A549 treated with AZD9567 at 1 μM for 4 hours (cell line): ENCODE data around the gene NUDT17. TPM values are rescaled to one million over a fixed set of nuclear protein-coding genes. Genes with fewer than 3 reads are reported as not detected.

Experiments
- total RNA-seq: library from RNA; stranded (reverse); fragments of 200-300 nt; extraction: Qiagen RNA extraction; gene quantifications from 5 replicates; pipeline ENCODE4 v1.2.3, GENCODE V29; 2022; ENCODE audit not compliant: insufficient read depth

Gene NUDT17, protein sequence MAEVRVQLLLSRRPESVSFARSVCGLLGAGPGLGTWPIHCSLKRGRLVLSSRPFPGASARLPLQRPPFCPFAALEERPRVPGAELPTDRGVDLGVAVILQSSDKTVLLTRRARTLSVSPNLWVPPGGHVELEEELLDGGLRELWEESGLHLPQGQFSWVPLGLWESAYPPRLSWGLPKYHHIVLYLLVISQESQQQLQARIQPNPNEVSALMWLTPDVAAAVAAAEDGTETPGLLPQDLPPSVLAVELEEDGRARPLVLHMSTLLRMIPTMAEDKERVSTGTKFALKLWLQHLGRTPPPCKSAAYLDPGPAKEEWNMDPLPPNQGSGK
- 5.1 to 6.4 TPM (median 5.9 TPM) in 5 replicates for total RNA-seq

DNA sequence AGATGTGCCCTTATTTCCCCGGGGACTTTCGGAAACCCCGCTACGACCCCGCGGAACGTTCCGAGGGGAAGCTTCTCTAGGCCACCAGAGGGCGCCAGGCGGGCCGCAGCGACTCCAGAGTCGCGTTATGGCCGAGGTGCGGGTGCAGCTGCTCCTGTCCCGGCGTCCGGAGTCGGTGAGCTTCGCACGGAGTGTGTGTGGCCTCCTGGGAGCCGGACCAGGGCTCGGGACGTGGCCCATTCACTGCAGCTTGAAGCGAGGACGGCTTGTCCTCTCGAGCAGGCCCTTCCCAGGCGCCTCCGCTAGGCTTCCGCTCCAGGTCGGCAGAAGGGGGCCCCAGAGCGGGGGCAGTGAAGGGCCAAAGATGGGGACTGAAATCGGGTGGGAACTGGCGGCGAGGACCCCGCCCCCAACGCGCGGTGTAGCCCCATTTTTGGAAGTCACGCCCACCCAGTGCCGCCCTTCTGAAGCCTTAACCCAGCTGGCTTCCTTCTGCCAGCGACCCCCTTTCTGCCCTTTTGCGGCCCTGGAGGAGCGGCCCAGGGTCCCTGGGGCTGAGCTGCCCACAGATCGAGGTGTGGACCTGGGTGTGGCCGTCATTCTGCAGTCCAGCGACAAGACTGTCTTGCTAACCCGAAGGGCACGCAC is at the start of gene NUDT17:
NUDT17 (plus strand) TSS at position 117 of the 648 bp plus-strand sequence; CDS start at position 128, 11 bp downstream.

DNA sequence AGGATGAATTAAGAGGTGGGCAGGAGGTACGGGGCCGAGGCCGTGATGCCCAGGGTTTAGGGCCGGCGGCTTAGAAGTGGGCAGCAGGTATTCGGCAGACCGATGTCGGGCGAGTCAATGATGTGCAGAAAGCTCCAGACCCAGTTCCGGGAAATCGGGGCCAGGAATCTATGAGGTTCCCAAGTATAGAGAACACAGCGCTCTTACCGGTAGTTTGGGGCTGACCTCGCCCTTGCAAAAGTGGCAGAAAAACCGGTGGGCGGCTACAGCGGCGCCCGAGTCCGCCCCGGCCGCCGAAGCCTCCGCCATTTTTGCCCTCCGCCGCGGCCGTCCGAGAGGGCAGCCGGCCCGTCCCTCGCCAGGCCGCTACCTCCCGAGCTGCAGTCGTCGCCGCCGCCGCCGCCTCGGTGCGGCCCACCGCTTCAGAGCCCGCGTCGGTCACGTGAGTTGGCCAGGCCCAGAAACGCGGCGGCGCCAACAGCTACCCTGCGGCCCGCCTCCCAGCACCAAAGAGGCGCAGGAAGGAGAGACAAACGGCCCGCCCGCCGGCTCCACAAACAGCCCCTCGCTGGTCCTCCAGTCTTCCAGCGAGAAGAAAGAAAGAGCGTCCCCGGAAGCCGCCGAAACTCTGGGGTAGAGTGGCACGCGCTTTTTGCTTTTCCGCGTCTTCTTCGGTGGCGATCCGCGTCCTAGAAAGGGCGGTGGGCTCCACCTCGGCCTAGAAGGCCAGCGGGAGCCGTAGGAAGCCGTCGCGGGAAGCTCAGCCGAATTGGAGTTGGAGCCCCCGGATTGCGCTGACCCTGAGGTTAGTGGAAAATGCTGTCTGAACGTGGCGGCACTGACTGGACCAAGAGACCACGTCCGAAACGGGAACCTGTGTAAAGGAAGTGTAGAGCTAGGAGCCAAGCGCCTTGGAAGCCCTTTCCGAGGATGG is 21.6 kb upstream of the NUDT17 start, which contains the start of the genes POLR3C and RNF115:
POLR3C (plus strand) TSS at position 636 of the 934 bp plus-strand sequence. CDS start 1,577 bp downstream, outside the sequence.
RNF115 (minus strand) TSS at position 531 of the 934 bp plus-strand sequence; CDS start at position 309, 222 bp downstream.

DNA sequence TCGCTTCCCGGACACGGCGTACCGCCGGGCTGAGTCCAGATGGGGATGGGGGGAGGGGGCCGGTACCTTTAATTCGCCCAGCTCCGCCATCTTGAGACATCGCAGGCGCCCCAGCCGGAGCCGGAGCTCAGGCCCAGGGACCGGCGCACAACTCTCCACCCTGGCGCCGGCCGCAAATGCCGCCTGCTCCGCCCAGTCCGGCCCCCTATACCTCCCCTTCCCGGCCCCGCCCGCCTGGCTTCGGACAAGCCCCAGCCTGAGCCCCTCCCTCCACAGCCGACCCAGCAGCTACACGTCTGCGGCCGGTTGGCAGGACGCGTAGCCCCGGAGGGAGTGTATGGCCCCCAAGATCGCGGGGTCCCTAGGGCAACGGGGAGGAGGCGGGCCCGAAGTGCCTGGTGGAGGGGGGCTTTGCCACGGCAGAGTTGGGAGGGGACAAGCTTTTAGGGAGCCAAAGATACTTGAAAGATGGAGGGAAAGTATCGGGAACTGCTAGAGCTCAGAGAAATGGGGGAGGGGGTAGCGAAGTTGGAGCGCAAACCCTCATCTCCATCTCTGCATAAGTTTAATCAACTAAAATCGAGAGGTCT is 13.6 kb downstream of the NUDT17 start, which contains the start of gene PIAS3:
PIAS3 (minus strand) TSS at position 181 of the 590 bp plus-strand sequence; CDS start at position 90, 91 bp downstream.

DNA sequence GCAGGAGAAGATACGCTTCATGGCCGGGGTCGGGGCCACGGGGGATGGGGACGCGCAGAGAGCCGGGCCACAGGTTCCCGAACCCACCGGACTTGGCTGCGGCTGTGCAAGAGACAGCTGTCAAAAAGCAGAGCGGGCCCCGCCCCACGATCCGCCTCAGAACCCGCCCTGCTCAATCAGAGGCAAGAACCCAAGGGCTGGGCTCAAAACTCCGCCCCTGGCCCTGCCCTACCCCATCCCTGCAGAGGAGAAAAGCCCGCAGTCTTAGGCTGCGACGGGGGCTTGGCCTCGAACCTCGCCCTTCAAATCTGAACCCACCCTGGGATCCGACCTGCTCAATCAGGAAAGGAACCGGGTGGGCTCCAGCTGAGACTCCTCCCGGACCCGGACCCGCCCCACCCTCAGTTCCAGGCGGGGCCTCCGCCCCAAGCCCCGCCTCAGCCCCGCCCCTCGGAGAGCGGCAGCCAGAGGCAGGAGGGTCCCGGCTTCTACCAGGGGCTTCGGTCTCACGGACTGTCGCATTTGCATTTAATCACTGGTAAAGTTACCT is 40.4 kb downstream of the NUDT17 start, which contains the start of gene ANKRD35:
ANKRD35 (minus strand) TSS at position 129 of the 550 bp plus-strand sequence; CDS start at position 21, 108 bp downstream.

Other genes starting within 250 kb of the NUDT17 start
- gene GPR89A, start 237.6 kb upstream of the NUDT17 start, total RNA-seq = 13.6 to 23.7 TPM (median 15.6 TPM) in 5 replicates
- gene PDZK1, start 138.3 kb upstream of the NUDT17 start, total RNA-seq = 0.57 to 0.85 TPM (median 0.74 TPM) in 4 of 5 replicates, not detected in the other
- gene CD160, start 126.1 kb upstream of the NUDT17 start, total RNA-seq = not detected in 5 replicates
- gene RNF115, start 21.5 kb upstream of the NUDT17 start, total RNA-seq = 12.3 to 15.7 TPM (median 12.3 TPM) in 5 replicates
- gene POLR3C, start 21.4 kb upstream of the NUDT17 start, total RNA-seq = 33.2 to 43.4 TPM (median 36.7 TPM) in 5 replicates
- 31.8 to 47.9 TPM (median 37.4 TPM) in 5 replicates for gene PIAS3, start 13.5 kb downstream of the NUDT17 start, total RNA-seq
- gene ANKRD35, start 40.2 kb downstream of the NUDT17 start, total RNA-seq = not detected in 5 replicates
- gene ITGA10, start 64.4 kb downstream of the NUDT17 start, total RNA-seq = 0.58 to 1.3 TPM (median 0.92 TPM) in 4 of 5 replicates, not detected in the other
- gene PEX11B, start 73.1 kb downstream of the NUDT17 start, total RNA-seq = 31.0 to 36.0 TPM (median 33.0 TPM) in 5 replicates
- 188 to 233 TPM (median 231 TPM) in 5 replicates for gene RBM8A, start 81.9 kb downstream of the NUDT17 start, total RNA-seq
- gene LIX1L, start 112.4 kb downstream of the NUDT17 start, total RNA-seq = 9.8 to 15.5 TPM (median 10.1 TPM) in 5 replicates
- gene ANKRD34A, start 118.9 kb downstream of the NUDT17 start, total RNA-seq = 0.16 to 0.27 TPM (median 0.18 TPM) in 4 of 5 replicates, not detected in the other
- gene POLR3GL, start 119.1 kb downstream of the NUDT17 start, total RNA-seq = 10.9 to 13.8 TPM (median 11.5 TPM) in 5 replicates
- 0.14 to 2.3 TPM (median 0.22 TPM) in 5 replicates for gene TXNIP, start 150.9 kb downstream of the NUDT17 start, total RNA-seq
- not detected in 5 replicates for gene HJV, start 176.1 kb downstream of the NUDT17 start, total RNA-seq